ENCODE data around the gene DNAH10. TPM values are rescaled to one million over a fixed set of nuclear protein-coding genes. Genes with fewer than 3 reads are reported as not detected.

The DNAH10 gene
- total RNA-seq, 1 experiment from 2014 or later: 0.17 TPM

GRCh38 chr12:123763093-123763492 lies 992 bp downstream of the DNAH10 start:
- no peak overlapping the region for H4K8ac ChIP-seq (replicated peaks; ENCODE audit: insufficient read length, low read depth, low read length)
- no peaks in the 10 kb centered on the region for H4K20me1 ChIP-seq (ENCODE audit: control insufficient read depth, insufficient read depth, insufficient read length)
- H2BK120ac ChIP-seq (ENCODE audit: low read depth, low read length, poor library complexity, severe bottlenecking): no peak overlapping the region
- H2AFZ ChIP-seq (ENCODE audit: low read length): peak overlapping the region; percentile 34
- no peaks in the 10 kb centered on the region for H3K79me2 ChIP-seq (ENCODE audit: insufficient read depth, low read length)
- no peaks in the 10 kb centered on the region for H3K9me3 Mint-ChIP-seq
- H3K4ac ChIP-seq (ENCODE audit: low read depth, low read length): no peak overlapping the region
- peak; percentile 92 for DNase-seq
- H3K27me3 Mint-ChIP-seq (ENCODE audit: low read depth): peaks cover 17% of the 10 kb centered on the region
- no peak overlapping the region for H3K27ac ChIP-seq (ENCODE audit: insufficient read length, low read depth, low read length)
- H3K79me1 ChIP-seq (ENCODE audit: insufficient read depth, low read depth, low read length, poor library complexity, severe bottlenecking): no peaks in the 10 kb centered on the region
- H3K23me2 ChIP-seq (ENCODE audit: insufficient read length, low read depth, low read length, poor library complexity, severe bottlenecking): peaks cover 13% of the 10 kb centered on the region
- H3K4me3 Mint-ChIP-seq: peak overlapping the region; percentile 74 to 88
- no peak overlapping the region for H3K18ac ChIP-seq (ENCODE audit: insufficient read length, low read depth, low read length)
- no peak overlapping the region for H2AK5ac ChIP-seq (ENCODE audit: insufficient read length, low read length)
- no peaks in the 10 kb centered on the region for H3K9me3 ChIP-seq (ENCODE audit: control insufficient read depth, low read depth, low read length)
- no CpG with 5 or more reads among the region's 8 CpGs for WGBS (ENCODE audit: extremely low coverage, insufficient read length, low lambda C conversion rate)
- no peak overlapping the region for H2BK20ac ChIP-seq (ENCODE audit: low read depth, low read length, poor library complexity, severe bottlenecking)
- no peak for TF ChIP-seq CTCF (conservative IDR thresholded peaks at IDR 0.05)
- H3K4me1 ChIP-seq (ENCODE audit: insufficient read depth, low read length): no peaks in the 10 kb centered on the region
- H2BK15ac ChIP-seq (ENCODE audit: low read depth, low read length): no peak overlapping the region
- peaks cover 8 to 9% of the 10 kb centered on the region in 2 experiments for H3K4me1 Mint-ChIP-seq
- H3K4me2 ChIP-seq (ENCODE audit: insufficient read depth, insufficient read length, low read length): peak overlapping the region; percentile 77
- H4K91ac ChIP-seq (ENCODE audit: insufficient read length, low read depth, low read length): no peak overlapping the region
- H3K23ac ChIP-seq (ENCODE audit: insufficient read length, low read depth, low read length): no peak overlapping the region
- H3K56ac ChIP-seq (ENCODE audit: insufficient read length, low read depth, low read length): no peak overlapping the region
- H2BK5ac ChIP-seq (ENCODE audit: insufficient read length, low read length): no peak overlapping the region
- no peak overlapping the region for H3K27ac Mint-ChIP-seq
- no peak overlapping the region for H3K9ac ChIP-seq (ENCODE audit: extremely low read depth, insufficient read length, low read length)
- H3K36me3 Mint-ChIP-seq (ENCODE audit: insufficient read depth in 1 of 3, low read depth in 3 of 3): peaks cover 0 to 12% (median 2%) of the 10 kb centered on the region in 3 experiments; a peak in 4 of 7 replicates
- H4K5ac ChIP-seq (ENCODE audit: insufficient read length, low read depth, low read length): no peak overlapping the region
- no peak overlapping the region for H3K14ac ChIP-seq (ENCODE audit: insufficient read depth, low read length)
- no peak overlapping the region for H3T11ph ChIP-seq (ENCODE audit: low read length)
- H3K27me3 ChIP-seq (ENCODE audit: insufficient read depth, low read length): no peaks in the 10 kb centered on the region
- no peak overlapping the region for H2BK12ac ChIP-seq (ENCODE audit: insufficient read length, low read depth, low read length)

Measured in H9 (cell line).